Fibroblast of lung (primary cell): ENCODE measurements around the gene PLEKHA8.

Experiments used
- EZH2 ChIP-seq: IDR thresholded peaks from 2 replicates; pipeline ENCODE4 v1.5.1; 2012; ENCODE audit warnings: low read length, control low read depth, mild to moderate bottlenecking; ENCODE audit errors: missing control alignments
- TF ChIP-seq, protein P1 (sequence below), 2 donors: IDR thresholded peaks in 1 of 2; conservative IDR thresholded peaks in 1 of 2; 1 replicate in 1 of 2; 2 replicates in 1 of 2; pipeline ENCODE4 v1.5.1; 2011 to 2012; ENCODE audit warnings: low read length in 2 of 2, control low read depth in 1 of 2, inconsistent platforms in 1 of 2, low read depth in 1 of 2, mild to moderate bottlenecking in 1 of 2

DNA sequence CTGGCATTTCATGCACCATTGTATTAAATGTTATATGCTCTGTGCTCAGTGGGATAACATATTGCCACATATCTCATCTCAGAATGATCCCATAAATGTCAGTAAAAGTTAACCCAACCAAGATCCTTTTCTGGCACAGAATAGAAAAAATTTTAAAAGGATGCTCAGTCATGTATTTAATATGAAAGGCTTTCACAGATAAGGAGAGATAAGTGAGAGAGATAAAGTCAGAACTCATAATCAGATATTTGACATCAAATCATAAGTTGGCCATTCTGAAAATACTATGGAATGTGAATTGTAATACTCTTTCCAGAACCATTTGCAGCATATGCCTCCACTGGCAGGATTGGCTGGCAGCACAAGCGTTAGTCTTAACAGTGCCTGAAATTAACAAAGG is 38.5 kb downstream of the PLEKHA8 start:
- TF ChIP-seq, protein P1, sequence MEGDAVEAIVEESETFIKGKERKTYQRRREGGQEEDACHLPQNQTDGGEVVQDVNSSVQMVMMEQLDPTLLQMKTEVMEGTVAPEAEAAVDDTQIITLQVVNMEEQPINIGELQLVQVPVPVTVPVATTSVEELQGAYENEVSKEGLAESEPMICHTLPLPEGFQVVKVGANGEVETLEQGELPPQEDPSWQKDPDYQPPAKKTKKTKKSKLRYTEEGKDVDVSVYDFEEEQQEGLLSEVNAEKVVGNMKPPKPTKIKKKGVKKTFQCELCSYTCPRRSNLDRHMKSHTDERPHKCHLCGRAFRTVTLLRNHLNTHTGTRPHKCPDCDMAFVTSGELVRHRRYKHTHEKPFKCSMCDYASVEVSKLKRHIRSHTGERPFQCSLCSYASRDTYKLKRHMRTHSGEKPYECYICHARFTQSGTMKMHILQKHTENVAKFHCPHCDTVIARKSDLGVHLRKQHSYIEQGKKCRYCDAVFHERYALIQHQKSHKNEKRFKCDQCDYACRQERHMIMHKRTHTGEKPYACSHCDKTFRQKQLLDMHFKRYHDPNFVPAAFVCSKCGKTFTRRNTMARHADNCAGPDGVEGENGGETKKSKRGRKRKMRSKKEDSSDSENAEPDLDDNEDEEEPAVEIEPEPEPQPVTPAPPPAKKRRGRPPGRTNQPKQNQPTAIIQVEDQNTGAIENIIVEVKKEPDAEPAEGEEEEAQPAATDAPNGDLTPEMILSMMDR (conservative IDR thresholded peaks at IDR 0.05 in 1 of 2, IDR thresholded peaks at IDR 0.05 in 1 of 2; ENCODE audit: low read depth in 1 of 2, low read length in 2 of 2): no peak
- no peak for TF ChIP-seq EZH2
